GM21576 (cell line): Measurements from ENCODE around the gene UFSP2.

Experiments
- ATAC-seq: cut with Tn5 transposase; IDR thresholded peaks from one replicate; pipeline ENCODE4 v1.9.1; 2021; ENCODE audit warnings: mild to moderate bottlenecking, moderate library complexity; ENCODE audit not compliant: unreplicated experiment

Gene UFSP2

GRCh38 chr4:185357733-185358440 is 67.9 kb downstream of the UFSP2 start:
- no peak for ATAC-seq

DNA sequence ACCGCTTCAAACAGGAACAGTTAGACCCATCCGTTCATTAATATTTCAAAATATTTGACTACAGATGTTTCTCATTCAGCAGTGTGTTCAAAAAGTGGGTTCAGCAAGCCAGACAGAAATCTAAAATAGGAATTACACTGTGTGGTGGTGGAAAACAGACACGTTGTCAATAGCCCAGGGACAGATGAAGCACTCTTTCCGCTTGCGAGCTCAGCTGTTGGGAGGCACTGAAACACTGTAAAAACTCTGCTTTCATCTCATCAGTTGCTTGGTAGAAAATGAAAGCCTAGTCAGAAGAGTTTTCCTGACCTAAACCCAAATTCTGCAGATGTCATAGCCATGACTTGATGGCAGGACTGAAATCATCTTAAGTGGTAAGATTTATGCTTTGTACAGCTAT is 68.6 kb downstream of the UFSP2 start:
- no peak for ATAC-seq

DNA sequence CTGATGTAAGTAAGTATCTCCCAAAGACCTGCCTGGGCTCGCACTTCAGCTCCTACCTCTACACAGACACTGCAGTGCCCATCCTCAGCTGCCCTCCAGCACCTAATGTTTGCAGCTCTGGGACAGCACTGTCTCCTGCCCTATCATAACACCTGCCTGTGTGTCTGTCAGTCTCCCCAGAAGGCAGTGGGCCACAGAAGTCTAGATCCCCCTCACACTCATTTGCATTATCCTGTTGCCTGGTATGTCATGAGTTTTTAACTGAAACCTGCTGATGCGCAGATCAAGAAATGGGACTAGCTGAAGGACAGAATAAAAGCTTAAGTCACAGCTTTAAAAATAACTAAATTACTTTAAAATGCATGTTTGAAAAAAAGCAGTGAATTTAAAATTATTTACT is 73.0 kb downstream of the UFSP2 start:
- no peak for ATAC-seq

GRCh38 chr4:185352202-185352601 is 73.6 kb downstream of the UFSP2 start:
- no peak for ATAC-seq

GRCh38 chr4:185351691-185352090 is 74.1 kb downstream of the UFSP2 start:
- no peak for ATAC-seq
